Gastrocnemius medialis (tissue), 4 donors: Measurements from ENCODE around the gene LAMTOR3.

Experiments
- CTCF ChIP-seq, 5 experiments: fragments of 450-650 bp in 3 of 5; fragments of 200-600 bp in 2 of 5; sonication (generic) in 2 of 5; IDR thresholded peaks in 4 of 5; conservative IDR thresholded peaks in 1 of 5; 1 replicate in 4 of 5; 2 replicates in 1 of 5; pipeline ENCODE4 v1.5.1; 2016 to 2019; ENCODE audit warnings: antibody characterized with exemption in 5 of 5, mild to moderate bottlenecking in 3 of 5, moderate library complexity in 3 of 5
- POLR2A ChIP-seq, 2 donors: fragments of 450-650 bp; IDR thresholded peaks; one replicate each; pipeline ENCODE4 v1.6.1; 2017; ENCODE audit warnings: antibody characterized with exemption in 2 of 2, mild to moderate bottlenecking in 2 of 2, moderate library complexity in 2 of 2

GRCh38 chr4:99833756-99834155, 60.5 kb downstream of the LAMTOR3 start:
- TF ChIP-seq CTCF (IDR thresholded peaks at IDR 0.05 in 4 of 5, conservative IDR thresholded peaks at IDR 0.05 in 1 of 5) (no peak), POLR2A (IDR thresholded peaks at IDR 0.05) (no peak)
